GM18951 (cell line): ENCODE measurements around the gene SPACA6.

Source experiments
- POLR2A ChIP-seq: IDR thresholded peaks from 4 replicates; pipeline ENCODE4 v1.6.1; 2011; ENCODE audit warnings: mild to moderate bottlenecking; ENCODE audit not compliant: insufficient read length, insufficient read depth; ENCODE audit errors: extremely low read depth
- in situ Hi-C: fragments of 300-500 bp; cut with MboI; formaldehyde crosslinking; loops from one replicate; pipeline ENCODE4 v1.12.0; 2022; ENCODE audit warnings: low sequenced_read_pairs, mixed read lengths, inconsistent platforms; ENCODE audit not compliant: unreplicated experiment

Gene SPACA6

GRCh38 chr19:51676566-51677083 lies 16.5 kb upstream of the SPACA6 start:
- in situ Hi-C loops = no loop called here
- no peak for TF ChIP-seq POLR2A

- TF ChIP-seq POLR2A = no peak
- in situ Hi-C loops = no loop called here
Observed at GRCh38 chr19:51680474-51680873, 12.7 kb upstream of the SPACA6 start.

GRCh38 chr19:51681286-51681941 lies 11.7 kb upstream of the SPACA6 start:
- in situ Hi-C loops = no loop called here
- no peak for TF ChIP-seq POLR2A

- in situ Hi-C loops = no loop called here
- TF ChIP-seq POLR2A = no peak
Observed at GRCh38 chr19:51686171-51686570, 7.0 kb upstream of the SPACA6 start.

GRCh38 chr19:51687791-51688670 lies 5.1 kb upstream of the SPACA6 start:
- no peak for TF ChIP-seq POLR2A
- in situ Hi-C loops = no loop called here

- in situ Hi-C loops = no loop called here
Observed at GRCh38 chr19:51688671-51689571, 4.2 kb upstream of the SPACA6 start.

GRCh38 chr19:51689751-51690453 lies 3.2 kb upstream of the SPACA6 start:
- no peak for TF ChIP-seq POLR2A
- in situ Hi-C loops = no loop called here

More at GRCh38 chr19:51688671-51689571, 4.2 kb upstream of the SPACA6 start:
- no peak for TF ChIP-seq POLR2A

GRCh38 chr19:51690454-51691073 lies 2.6 kb upstream of the SPACA6 start:
- in situ Hi-C loops = no loop called here
- TF ChIP-seq POLR2A = no peak

- in situ Hi-C loops = no loop called here
- no peak for TF ChIP-seq POLR2A
Observed at GRCh38 chr19:51691074-51691583, 2.0 kb upstream of the SPACA6 start.

GRCh38 chr19:51691584-51692428 lies 1.3 kb upstream of the SPACA6 start:
- in situ Hi-C loops = no loop called here
- TF ChIP-seq POLR2A = no peak

GRCh38 chr19:51692468-51692867 lies 662 bp upstream of the SPACA6 start:
- TF ChIP-seq POLR2A = no peak
- in situ Hi-C loops = no loop called here
